Tibial artery (tissue), 4 donors: ENCODE measurements around the gene FIZ1.

Source experiments
- DNase-seq, 2 donors: peaks; one replicate each; pipeline ENCODE4 v3.0.0-alpha.2; 2019
- H3K27ac ChIP-seq, 2 donors: fragments of 200-600 bp; sonication (generic) in 1 of 2; 1 replicate in 1 of 2; 2 replicates in 1 of 2; pipeline ENCODE4 v1.5.1; 2018 to 2019; ENCODE audit warnings: mild to moderate bottlenecking in 1 of 2
- H3K27me3 ChIP-seq, 2 donors: fragments of 200-600 bp; sonication (generic) in 1 of 2; one replicate each; pipeline versions ENCODE4 v1.5.1 to v1.6.0; 2016 to 2019
- H3K36me3 ChIP-seq, 3 donors: fragments of 200-600 bp; sonication (generic) in 2 of 3; one replicate each; pipeline ENCODE4 v1.5.1; 2016 to 2019; ENCODE audit warnings: mild to moderate bottlenecking in 2 of 3
- H3K4me1 ChIP-seq, 4 donors: fragments of 200-600 bp; sonication (generic) in 2 of 4; 1 replicate in 3 of 4; 2 replicates in 1 of 4; pipeline ENCODE4 v1.5.1; 2016 to 2019
- H3K4me3 ChIP-seq, 2 donors: fragments of 200-600 bp; sonication (generic) in 1 of 2; 1 replicate in 1 of 2; 2 replicates in 1 of 2; pipeline ENCODE4 v1.5.1; 2018 to 2019; ENCODE audit warnings: mild to moderate bottlenecking in 2 of 2
- H3K9me3 ChIP-seq, 3 donors: fragments of 200-600 bp; sonication (generic) in 1 of 3; one replicate each; pipeline ENCODE4 v1.5.1; 2016 to 2019
- intact Hi-C: fragments of 100-400 bp; cut with DNase I; formaldehyde crosslinking; loops from one replicate; pipeline ENCODE4 v1.15.0; 2023; ENCODE audit warnings: low total_unique reads
- TF ChIP-seq, protein P1 (sequence below), 2 experiments: fragments of 200-600 bp in 1 of 2; fragments of 450-650 bp in 1 of 2; IDR thresholded peaks; one replicate each; pipeline ENCODE4 v1.5.1; 2017 to 2019; ENCODE audit warnings: antibody characterized with exemption in 2 of 2, mild to moderate bottlenecking in 1 of 2, moderate library complexity in 1 of 2

FIZ1 gene

DNA sequence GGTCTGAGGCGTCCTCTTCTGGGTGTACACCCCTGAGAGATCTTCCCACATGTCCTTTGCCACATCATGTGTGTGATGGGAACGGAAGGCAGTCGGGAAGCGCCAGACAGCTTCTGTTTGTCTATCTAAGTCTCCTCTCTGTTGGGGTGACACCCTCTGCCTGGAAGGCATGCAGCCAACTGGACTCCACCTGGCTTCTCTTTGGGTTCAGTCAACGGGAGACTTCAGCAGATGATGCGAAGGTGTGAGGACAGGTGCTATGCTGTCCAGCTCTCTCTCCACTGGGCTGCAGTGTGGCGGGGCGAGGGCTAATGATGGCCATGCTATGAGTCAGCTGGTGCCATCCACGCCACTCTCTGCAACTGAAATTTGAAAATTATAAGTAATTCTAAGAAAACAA lies 39.6 kb downstream of the FIZ1 start:
- TF ChIP-seq, protein P1, sequence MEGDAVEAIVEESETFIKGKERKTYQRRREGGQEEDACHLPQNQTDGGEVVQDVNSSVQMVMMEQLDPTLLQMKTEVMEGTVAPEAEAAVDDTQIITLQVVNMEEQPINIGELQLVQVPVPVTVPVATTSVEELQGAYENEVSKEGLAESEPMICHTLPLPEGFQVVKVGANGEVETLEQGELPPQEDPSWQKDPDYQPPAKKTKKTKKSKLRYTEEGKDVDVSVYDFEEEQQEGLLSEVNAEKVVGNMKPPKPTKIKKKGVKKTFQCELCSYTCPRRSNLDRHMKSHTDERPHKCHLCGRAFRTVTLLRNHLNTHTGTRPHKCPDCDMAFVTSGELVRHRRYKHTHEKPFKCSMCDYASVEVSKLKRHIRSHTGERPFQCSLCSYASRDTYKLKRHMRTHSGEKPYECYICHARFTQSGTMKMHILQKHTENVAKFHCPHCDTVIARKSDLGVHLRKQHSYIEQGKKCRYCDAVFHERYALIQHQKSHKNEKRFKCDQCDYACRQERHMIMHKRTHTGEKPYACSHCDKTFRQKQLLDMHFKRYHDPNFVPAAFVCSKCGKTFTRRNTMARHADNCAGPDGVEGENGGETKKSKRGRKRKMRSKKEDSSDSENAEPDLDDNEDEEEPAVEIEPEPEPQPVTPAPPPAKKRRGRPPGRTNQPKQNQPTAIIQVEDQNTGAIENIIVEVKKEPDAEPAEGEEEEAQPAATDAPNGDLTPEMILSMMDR (IDR thresholded peaks at IDR 0.05) = no peak
- H3K4me3 ChIP-seq = no peak overlapping the region
- DNase-seq = no peak
- H3K36me3 ChIP-seq = no peaks in the 10 kb centered on the region
- H3K4me1 ChIP-seq = no peaks in the 10 kb centered on the region
- intact Hi-C loops = no loop called here
- no peak overlapping the region for H3K27ac ChIP-seq
- peaks cover 0 to 25% of the 10 kb centered on the region in 2 donors for H3K27me3 ChIP-seq
- peaks cover 0 to 4% (median 0%) of the 10 kb centered on the region in 3 donors for H3K9me3 ChIP-seq

DNA sequence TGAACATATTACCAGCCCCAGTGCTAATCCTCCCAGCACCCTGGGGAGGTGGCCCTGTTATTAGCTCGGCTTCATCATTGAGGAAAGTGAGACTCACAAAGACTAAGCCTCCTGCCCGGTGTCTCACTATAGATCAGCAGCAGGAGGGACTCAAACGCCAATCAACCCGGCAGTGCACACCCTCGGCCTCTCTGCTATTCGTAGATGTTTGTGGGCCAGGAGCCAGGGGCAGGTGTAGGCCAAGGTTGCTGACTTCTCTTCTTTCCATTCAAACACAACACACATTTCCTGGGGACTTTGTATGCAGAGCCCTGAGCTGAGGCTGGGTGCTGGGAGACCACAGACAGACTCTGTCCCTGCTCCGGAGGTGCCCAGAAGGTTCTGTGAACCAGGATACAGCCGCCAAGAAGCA lies 44.6 kb downstream of the FIZ1 start:
- Histone ChIP-seq H3K4me1 (peaks cover 0 to 7% (median 4%) of the 10 kb centered on the region in 4 donors), H3K27ac (no peak overlapping the region), H3K4me3 (no peak overlapping the region), H3K27me3 (peaks cover 0 to 49% of the 10 kb centered on the region in 2 donors), H3K9me3 (no peaks in the 10 kb centered on the region), H3K36me3 (no peaks in the 10 kb centered on the region)
- DNase-seq = no peak
- TF ChIP-seq, protein P1 (IDR thresholded peaks at IDR 0.05) = no peak
- intact Hi-C loops = no loop called here

DNA sequence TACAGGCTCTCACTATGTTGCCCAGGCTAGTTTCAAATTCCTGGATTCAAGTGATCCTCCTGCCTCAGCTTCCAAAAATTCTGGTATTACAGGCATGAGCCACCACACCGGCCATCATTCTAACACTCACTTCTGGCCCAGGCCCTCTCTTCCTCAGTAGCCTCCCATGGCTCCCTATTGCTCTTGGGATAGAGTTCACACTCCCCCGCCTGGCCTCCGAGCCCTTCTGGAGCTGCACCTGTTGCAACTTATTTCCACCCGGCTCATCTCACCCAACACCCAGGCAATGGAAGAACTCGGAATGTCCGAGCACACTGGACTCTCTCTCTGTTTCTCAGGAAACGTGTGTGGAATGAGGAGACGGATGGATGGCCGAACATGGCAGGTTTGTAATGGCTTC lies 45.0 kb downstream of the FIZ1 start:
- intact Hi-C loops = no loop called here
- Histone ChIP-seq H3K36me3 (no peaks in the 10 kb centered on the region), H3K9me3 (no peaks in the 10 kb centered on the region), H3K4me3 (no peak overlapping the region), H3K4me1 (peaks cover 0 to 11% (median 8%) of the 10 kb centered on the region in 4 donors), H3K27ac (no peak overlapping the region), H3K27me3 (peaks cover 0 to 47% of the 10 kb centered on the region in 2 donors)
- DNase-seq = no peak
- TF ChIP-seq, protein P1 (IDR thresholded peaks at IDR 0.05) = no peak

DNA sequence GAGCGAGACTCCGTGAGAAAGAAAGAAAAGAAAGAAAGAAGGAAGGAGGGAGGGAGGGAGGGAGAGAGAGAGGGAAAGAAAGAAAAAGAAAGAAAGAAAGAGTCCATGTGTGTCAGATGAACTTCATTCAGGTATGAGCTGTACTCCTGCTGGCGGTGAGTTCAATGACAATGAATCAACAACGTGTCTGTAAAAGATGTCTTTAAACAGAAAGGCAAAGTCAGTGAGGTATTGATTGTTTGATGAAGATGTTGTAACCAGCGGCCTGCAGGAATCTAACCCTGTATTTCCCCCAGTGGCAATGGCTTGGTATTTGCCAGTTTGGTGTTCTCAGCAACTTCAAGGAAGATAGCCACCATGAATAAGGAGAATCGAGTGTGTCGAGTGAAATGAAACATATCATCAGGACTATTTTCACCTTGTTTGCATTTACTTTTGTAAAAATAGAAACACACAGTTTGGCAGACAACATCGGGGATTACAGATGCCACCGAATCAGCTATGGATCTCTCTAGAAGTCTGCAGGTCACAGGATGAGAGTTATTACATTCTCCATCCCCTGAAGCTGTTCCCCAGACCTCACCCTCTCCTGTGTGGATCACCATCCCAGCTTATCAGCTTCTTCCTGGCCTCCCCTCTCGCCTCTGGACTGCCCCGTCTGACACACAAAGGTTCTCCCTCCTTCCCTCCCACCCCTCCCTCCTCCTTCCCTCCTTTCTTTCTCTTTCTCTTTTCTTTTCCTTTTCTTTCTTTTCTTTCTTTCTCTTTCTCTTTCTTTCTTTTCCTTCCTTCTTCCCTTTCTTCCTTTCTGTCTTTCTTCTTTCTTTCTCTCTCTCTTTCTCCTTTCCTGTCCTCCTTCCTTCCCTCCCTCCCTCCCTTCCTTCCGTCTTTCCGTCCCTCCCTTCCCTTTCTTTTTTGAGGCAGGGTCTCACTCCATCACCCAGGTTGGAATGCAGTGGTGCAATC lies 45.8 kb downstream of the FIZ1 start:
- DNase-seq = no peak
- H3K9me3 ChIP-seq = no peaks in the 10 kb centered on the region
- no peak overlapping the region for H3K4me3 ChIP-seq
- H3K36me3 ChIP-seq = no peaks in the 10 kb centered on the region
- peaks cover 0 to 15% (median 9%) of the 10 kb centered on the region in 4 donors for H3K4me1 ChIP-seq
- no peak overlapping the region for H3K27ac ChIP-seq
- TF ChIP-seq, protein P1 (IDR thresholded peaks at IDR 0.05) = no peak
- intact Hi-C loops = no loop called here
- H3K27me3 ChIP-seq = peaks cover 0 to 49% of the 10 kb centered on the region in 2 donors

DNA sequence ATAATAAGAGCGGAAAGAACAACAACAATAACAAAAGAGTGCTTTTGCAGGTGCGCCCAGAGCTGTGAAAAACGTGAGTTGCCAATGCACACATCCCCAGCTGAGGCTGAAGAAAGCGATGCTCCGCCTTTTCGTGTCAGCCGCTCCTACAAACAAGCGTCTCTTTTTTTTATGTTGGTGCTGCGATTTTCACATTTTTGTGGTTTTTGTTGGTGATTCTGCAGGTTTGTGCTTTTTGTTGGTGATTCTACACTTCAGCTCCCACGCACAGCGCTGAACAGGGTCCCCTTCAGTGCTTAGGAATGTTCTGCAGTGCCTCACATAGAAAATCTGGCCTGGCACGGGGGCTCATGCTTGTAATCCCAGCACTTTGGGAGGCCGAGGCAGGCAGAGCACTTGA lies 46.7 kb downstream of the FIZ1 start:
- intact Hi-C loops = no loop called here
- peaks cover 0 to 18% (median 14%) of the 10 kb centered on the region in 4 donors for H3K4me1 ChIP-seq
- H3K36me3 ChIP-seq = no peaks in the 10 kb centered on the region
- DNase-seq = no peak
- TF ChIP-seq, protein P1 (IDR thresholded peaks at IDR 0.05) = no peak
- no peaks in the 10 kb centered on the region for H3K9me3 ChIP-seq
- H3K4me3 ChIP-seq = no peak overlapping the region
- H3K27ac ChIP-seq = no peak overlapping the region
- H3K27me3 ChIP-seq = peaks cover 0 to 52% of the 10 kb centered on the region in 2 donors
